Suprapubic skin (tissue), 4 donors: ENCODE measurements around the gene EVX1. TPM values are rescaled to one million over a fixed set of nuclear protein-coding genes. Genes with fewer than 3 reads are reported as not detected.

ENCODE experiments used
- DNase-seq, 2 donors: peaks; one replicate each; pipeline ENCODE4 v3.0.0-alpha.2; 2019; ENCODE audit warnings: low spot score in 2 of 2
- H3K27ac ChIP-seq: fragments of 200-600 bp; sonication (generic); one replicate; pipeline ENCODE4 v1.5.1; 2019
- H3K27me3 ChIP-seq: fragments of 200-600 bp; sonication (generic); one replicate; pipeline ENCODE4 v1.5.1; 2019
- H3K36me3 ChIP-seq: fragments of 200-600 bp; sonication (generic); one replicate; pipeline ENCODE4 v1.5.1; 2019
- H3K4me1 ChIP-seq: fragments of 200-600 bp; sonication (generic); one replicate; pipeline ENCODE4 v1.5.1; 2019
- H3K4me3 ChIP-seq: fragments of 200-600 bp; sonication (generic); one replicate; pipeline ENCODE4 v1.5.1; 2019; ENCODE audit warnings: mild to moderate bottlenecking
- H3K9me3 ChIP-seq: fragments of 200-600 bp; sonication (generic); one replicate; pipeline ENCODE4 v1.5.1; 2019
- CTCF ChIP-seq, 2 donors: fragments of 200-600 bp in 1 of 2; fragments of 450-650 bp in 1 of 2; sonication (generic) in 1 of 2; IDR thresholded peaks; one replicate each; pipeline ENCODE4 v1.5.1; 2016 to 2019; ENCODE audit warnings: antibody characterized with exemption in 2 of 2, mild to moderate bottlenecking in 1 of 2, moderate library complexity in 1 of 2
- EP300 ChIP-seq: sonication (generic); formaldehyde crosslinking; IDR thresholded peaks from one replicate; pipeline ENCODE4 v1.6.1; 2017; ENCODE audit warnings: antibody characterized with exemption
- POLR2A ChIP-seq, 2 donors: fragments of 450-650 bp; IDR thresholded peaks; one replicate each; pipeline ENCODE4 v1.6.1; 2017; ENCODE audit warnings: antibody characterized with exemption in 2 of 2, mild to moderate bottlenecking in 2 of 2, moderate library complexity in 2 of 2
- POLR2AphosphoS5 ChIP-seq, 3 donors: sonication (generic); formaldehyde crosslinking; IDR thresholded peaks; one replicate each; pipeline ENCODE4 v1.6.1; 2017; ENCODE audit warnings: antibody characterized with exemption in 3 of 3
- WGBS: methylation state at CpG from one replicate; pipeline ENCODE4 v1.1.5; 2018; 5-methylcytosine and 5-hydroxymethylcytosine counted together
- total RNA-seq, 4 donors: library from RNA; depleted of rRNA; stranded (reverse); fragments of >200 nt; gene quantifications; one replicate each; pipeline ENCODE4 v1.1.0, GENCODE V29; 2016

The EVX1 gene
- total RNA-seq, 4 donors from 2014 or later, result not detected

- Histone ChIP-seq H3K4me3 (no peak overlapping the region), H3K27ac (no peak overlapping the region), H3K36me3 (no peaks in the 10 kb centered on the region), H3K4me1 (peaks cover 15% of the 10 kb centered on the region), H3K27me3 (peaks cover 96% of the 10 kb centered on the region), H3K9me3 (no peaks in the 10 kb centered on the region)
- no peak for DNase-seq
- TF ChIP-seq CTCF (IDR thresholded peaks at IDR 0.05), result no peak
- TF ChIP-seq POLR2AphosphoS5 (IDR thresholded peaks at IDR 0.05), result no peak
- no peak for TF ChIP-seq EP300
- no peak for TF ChIP-seq POLR2A (IDR thresholded peaks at IDR 0.05)
- WGBS, result 15% methylated on average over 26 of the region's 52 CpGs
Observed at GRCh38 chr7:27212497-27213432, 29.8 kb upstream of the EVX1 start.

GRCh38 chr7:27213433-27214238, 29.0 kb upstream of the EVX1 start:
- H3K27ac ChIP-seq, result no peak overlapping the region
- peaks cover 15% of the 10 kb centered on the region for H3K4me1 ChIP-seq
- no peak overlapping the region for H3K4me3 ChIP-seq
- TF ChIP-seq POLR2A (IDR thresholded peaks at IDR 0.05) (no peak), CTCF (IDR thresholded peaks at IDR 0.05) (no peak), POLR2AphosphoS5 (IDR thresholded peaks at IDR 0.05) (no peak), EP300 (no peak)
- 50% methylated on average over 44 of the region's 50 CpGs for WGBS
- DNase-seq, result no peak
- H3K9me3 ChIP-seq, result no peaks in the 10 kb centered on the region
- H3K27me3 ChIP-seq, result peaks cover 92% of the 10 kb centered on the region
- H3K36me3 ChIP-seq, result no peaks in the 10 kb centered on the region

GRCh38 chr7:27214239-27214950, 28.2 kb upstream of the EVX1 start:
- TF ChIP-seq POLR2A (IDR thresholded peaks at IDR 0.05) (no peak), CTCF (IDR thresholded peaks at IDR 0.05) (no peak), EP300 (no peak), POLR2AphosphoS5 (IDR thresholded peaks at IDR 0.05) (no peak)
- no peak overlapping the region for H3K27ac ChIP-seq
- WGBS, result 67% methylated on average over 8 of the region's 8 CpGs
- H3K4me1 ChIP-seq, result peaks cover 15% of the 10 kb centered on the region
- H3K36me3 ChIP-seq, result no peaks in the 10 kb centered on the region
- DNase-seq, result no peak
- no peak overlapping the region for H3K4me3 ChIP-seq
- peaks cover 92% of the 10 kb centered on the region for H3K27me3 ChIP-seq
- H3K9me3 ChIP-seq, result no peaks in the 10 kb centered on the region

- no peak for DNase-seq
- Histone ChIP-seq H3K27ac (no peak overlapping the region), H3K4me3 (no peak overlapping the region), H3K36me3 (no peaks in the 10 kb centered on the region), H3K27me3 (peaks cover 92% of the 10 kb centered on the region), H3K4me1 (peaks cover 15% of the 10 kb centered on the region), H3K9me3 (no peaks in the 10 kb centered on the region)
- WGBS, result 81% methylated on average over 2 of the region's 2 CpGs
- no peak for TF ChIP-seq CTCF (IDR thresholded peaks at IDR 0.05)
- TF ChIP-seq POLR2A (IDR thresholded peaks at IDR 0.05), result no peak
- no peak for TF ChIP-seq EP300
- TF ChIP-seq POLR2AphosphoS5 (IDR thresholded peaks at IDR 0.05), result no peak
Observed at GRCh38 chr7:27215356-27215755, 27.2 kb upstream of the EVX1 start.
